SU-DHL-6 (cell line): ENCODE results near the gene FRMD3.

ENCODE experiments used
- CTCF ChIP-seq: fragments of 200-600 bp; sonication (generic); IDR thresholded peaks from one replicate; pipeline ENCODE4 v1.5.1; 2017; ENCODE audit warnings: antibody characterized with exemption, mild to moderate bottlenecking, low read length, moderate library complexity; ENCODE audit not compliant: insufficient read depth, poor library complexity, severe bottlenecking
- EZH2phosphoT487 ChIP-seq: fragments of 200-600 bp; sonication (generic), shearing (Covaris generic); conservative IDR thresholded peaks from 2 replicates; pipeline ENCODE4 v1.6.1; 2018; ENCODE audit warnings: mild to moderate bottlenecking, antibody characterized with exemption, low read length, moderate library complexity, mixed read lengths

GRCh38 chr9:83392228-83392627, 146.0 kb downstream of the FRMD3 start:
- TF ChIP-seq CTCF (no peak), EZH2phosphoT487 (no peak)
